Stimulated activated CD4-positive, alpha-beta T cell treated with anti-CD3 and anti-CD28 coated beads, Interleukin-2, amount 100 ng/mL, for 48 hours (primary cell): Measurements from ENCODE around the gene TIMP1.

Source experiments
- DNase-seq, 2 donors: peaks; one replicate each; pipeline ENCODE4 v3.0.0-alpha.2; 2020

Gene TIMP1

GRCh38 chrX:47608130-47608810 is 26.0 kb downstream of the TIMP1 start:
- DNase-seq: no peak

GRCh38 chrX:47610511-47610910 is 28.3 kb downstream of the TIMP1 start:
- no peak for DNase-seq

GRCh38 chrX:47611489-47611888 is 29.3 kb downstream of the TIMP1 start:
- DNase-seq: no peak

- no peak for DNase-seq
Measured at GRCh38 chrX:47611926-47612325, 29.7 kb downstream of the TIMP1 start.

- no peak for DNase-seq
Measured at GRCh38 chrX:47612418-47612817, 30.2 kb downstream of the TIMP1 start.

- no peak for DNase-seq
Measured at GRCh38 chrX:47613082-47613481, 30.8 kb downstream of the TIMP1 start.

GRCh38 chrX:47614618-47615017 is 32.4 kb downstream of the TIMP1 start:
- DNase-seq: no peak

GRCh38 chrX:47618923-47619485 is 36.8 kb downstream of the TIMP1 start:
- no peak for DNase-seq

- peak; percentile 64 to 71 for DNase-seq
Measured at GRCh38 chrX:47619486-47620302, 37.5 kb downstream of the TIMP1 start, which contains the start of gene SYN1. SYN1 (minus strand) TSS chrX:47619857; CDS start chrX:47619728, 129 bp downstream.

GRCh38 chrX:47620303-47620685 is 38.1 kb downstream of the TIMP1 start:
- DNase-seq: no peak

- no peak for DNase-seq
Measured at GRCh38 chrX:47621851-47622250, 39.6 kb downstream of the TIMP1 start.

GRCh38 chrX:47623540-47624027 is 41.3 kb downstream of the TIMP1 start:
- peak in 1 of 2 donors; percentile 26 for DNase-seq

- no peak for DNase-seq
Measured at GRCh38 chrX:47625365-47625764, 43.1 kb downstream of the TIMP1 start.

- DNase-seq: no peak
Measured at GRCh38 chrX:47628982-47629381, 46.7 kb downstream of the TIMP1 start.

- DNase-seq: no peak
Measured at GRCh38 chrX:47629419-47630200, 47.4 kb downstream of the TIMP1 start, which contains the start of gene CFP. CFP (minus strand) TSS chrX:47629930; CDS start chrX:47629844, 86 bp downstream.

GRCh38 chrX:47631676-47632075 is 49.4 kb downstream of the TIMP1 start:
- DNase-seq: no peak

GRCh38 chrX:47632666-47633065 is 50.4 kb downstream of the TIMP1 start:
- no peak for DNase-seq

- no peak for DNase-seq
Measured at GRCh38 chrX:47633689-47634590, 51.7 kb downstream of the TIMP1 start.

- DNase-seq: no peak
Measured at GRCh38 chrX:47634871-47635575, 52.8 kb downstream of the TIMP1 start.
